CD4-positive, alpha-beta T cell treated with Interleukin-12 subunit alpha and Interleukin-12 subunit beta, for 1 hour (primary cell): ENCODE results near the gene PRXL2B.
"Not testable (repeated sequence)": the region's sequence is repeated elsewhere in the genome, so short reads cannot be mapped to it uniquely, and the experiment has no call there.

Experiments
- DNase-seq: peaks from one replicate; pipeline ENCODE4 v3.0.0-alpha.2; 2020

The PRXL2B gene

DNA sequence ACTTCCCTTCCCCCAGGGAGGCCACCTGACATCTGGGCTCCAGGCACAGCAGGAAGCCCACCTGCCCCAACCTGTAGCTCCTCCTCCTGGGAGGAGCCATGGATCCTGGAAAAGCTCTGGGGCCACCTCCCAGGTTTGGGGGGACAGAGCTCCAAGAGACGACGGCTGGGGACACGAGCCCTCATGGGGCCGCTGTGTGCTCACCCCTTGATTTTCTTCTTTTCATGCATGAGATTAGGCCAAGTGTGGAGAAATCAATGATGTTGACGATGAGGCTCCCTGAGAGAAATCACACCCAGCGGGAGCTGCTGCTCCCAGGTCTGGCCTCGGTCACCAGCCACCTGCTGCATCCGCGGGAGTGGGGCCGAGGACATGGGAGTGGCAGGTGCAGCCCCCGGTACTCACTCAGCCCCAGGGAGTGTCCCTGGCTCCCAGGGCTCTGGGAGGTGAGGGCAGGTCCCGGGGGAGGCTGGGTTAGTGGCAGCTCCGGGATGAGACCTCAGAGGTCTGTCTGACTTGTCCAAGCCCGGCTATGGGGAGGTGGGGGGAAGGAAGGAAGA, 21.7 kb upstream of the PRXL2B start:
- no peak for DNase-seq

DNA sequence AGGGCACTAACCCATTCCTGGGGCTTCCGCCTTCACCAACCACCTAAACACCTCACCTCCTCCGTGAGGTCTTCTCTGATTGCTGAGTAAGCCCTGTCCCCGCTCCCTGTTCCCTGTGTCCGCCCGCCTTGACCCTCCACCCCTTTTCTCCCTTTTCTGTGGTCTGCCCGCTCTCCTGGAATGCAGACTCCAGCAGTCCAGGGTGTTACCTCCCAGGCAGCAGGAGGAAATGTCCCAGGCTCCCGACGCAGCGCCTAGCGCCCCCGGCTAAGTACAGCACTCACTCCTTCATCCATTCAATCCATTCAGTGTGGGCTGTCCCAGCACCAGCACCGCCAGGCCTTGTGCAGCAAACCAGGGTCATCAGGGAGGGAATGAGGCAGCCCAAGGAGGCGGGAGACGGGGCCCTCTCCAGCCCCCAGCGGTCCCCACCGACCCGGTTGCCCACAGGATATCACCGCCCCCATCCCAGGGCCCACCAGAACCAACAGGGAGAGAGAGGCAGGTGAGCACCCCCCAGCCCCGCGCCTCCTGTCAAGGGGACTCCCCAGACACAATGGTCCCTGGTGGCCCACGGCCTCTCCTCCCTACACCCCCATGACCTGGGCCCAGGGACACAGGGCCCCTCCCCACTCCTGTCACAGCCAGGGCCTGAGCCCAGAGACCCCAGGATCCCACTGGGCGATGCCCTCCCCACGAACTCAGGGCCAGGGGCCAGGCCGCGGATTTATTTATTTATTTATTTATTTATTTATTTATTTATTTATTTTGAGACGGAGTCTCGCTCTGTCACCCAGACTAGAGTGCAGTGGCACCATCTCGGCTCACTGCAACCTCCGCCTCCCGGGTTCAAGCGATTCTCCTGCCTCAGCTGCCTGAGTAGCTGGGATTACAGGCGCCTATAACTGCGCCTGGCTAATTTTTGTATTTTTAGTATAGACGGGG, 20.2 kb upstream of the PRXL2B start:
- DNase-seq, result no peak

DNA sequence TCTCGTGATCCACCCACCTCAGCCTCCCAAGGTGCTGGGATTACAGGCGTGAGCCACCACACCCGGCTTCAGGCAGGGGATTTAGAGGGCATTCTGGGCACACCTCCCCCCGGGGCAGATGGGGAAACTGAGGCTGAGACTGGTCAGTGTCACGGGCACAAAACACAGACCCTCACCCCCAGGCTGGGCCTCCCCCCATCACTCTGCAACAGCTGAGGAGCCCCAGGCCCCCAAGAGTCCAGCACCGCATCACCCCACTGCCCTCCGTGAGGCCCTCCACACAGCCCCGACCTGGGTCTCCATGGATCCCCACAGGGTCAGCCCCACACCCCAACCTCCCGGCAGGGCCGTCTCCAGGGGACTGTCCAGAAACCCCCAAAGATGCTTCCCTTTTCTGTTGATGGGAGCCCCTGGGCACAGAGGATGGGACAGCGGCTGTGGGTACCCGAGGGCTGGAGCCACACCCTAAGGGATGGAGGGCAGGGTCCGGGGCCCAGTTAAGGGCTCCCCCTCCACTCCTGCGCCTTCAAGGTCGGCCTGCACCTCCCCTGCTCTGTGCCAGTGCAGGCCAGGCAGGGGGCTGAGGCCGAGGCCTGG, 19.4 kb upstream of the PRXL2B start:
- no peak for DNase-seq

DNA sequence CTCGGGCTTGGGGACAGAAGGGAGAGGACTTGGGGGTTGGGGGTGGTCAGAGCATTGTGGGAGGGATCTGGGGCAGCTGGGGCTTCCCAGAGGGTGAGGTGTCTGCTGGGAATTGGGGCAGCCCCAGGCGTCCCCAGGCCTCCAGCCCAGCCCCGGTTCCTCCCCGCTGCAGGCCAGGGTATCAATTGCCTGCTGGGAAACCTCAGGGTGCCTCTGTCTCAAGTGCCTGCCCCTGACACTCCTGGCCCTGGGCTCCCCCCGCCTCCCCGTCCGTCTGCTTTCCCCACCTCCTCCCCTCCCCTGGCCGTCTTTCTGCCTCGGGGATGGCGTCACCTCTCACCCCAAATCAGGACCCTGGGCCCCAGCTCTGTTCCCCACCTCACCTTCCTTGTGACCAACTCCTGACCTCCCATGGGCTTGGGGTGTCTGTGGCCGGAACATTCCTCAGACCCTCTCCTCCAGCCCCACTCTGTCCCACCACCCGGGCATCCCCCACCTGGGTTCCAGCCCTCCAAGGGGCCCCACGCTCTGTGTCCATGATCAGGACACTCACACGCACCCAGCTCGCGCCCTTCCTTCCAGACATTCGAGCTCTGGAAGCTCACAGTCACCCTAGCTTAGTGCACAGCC, 18.3 kb upstream of the PRXL2B start:
- DNase-seq, result not testable (repeated sequence)

DNA sequence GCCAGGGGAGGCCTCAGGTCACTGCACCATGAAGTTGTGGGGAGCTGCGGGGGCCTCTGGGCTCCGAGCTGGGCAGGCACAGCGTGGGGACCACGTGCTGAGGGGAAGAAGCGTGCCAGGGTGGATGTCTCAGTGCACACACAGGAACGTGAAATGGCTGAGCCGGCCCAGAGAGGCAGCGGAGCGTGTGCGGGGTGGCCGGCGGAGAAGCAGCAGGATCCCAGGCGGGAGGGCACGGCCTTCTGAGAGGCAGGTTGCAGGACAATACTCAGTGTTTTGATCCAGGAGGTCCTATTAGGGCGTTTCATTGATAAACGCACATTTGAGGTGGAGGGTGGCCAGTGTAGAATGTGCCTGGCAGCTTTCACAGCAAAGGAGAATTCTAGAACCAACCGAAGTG, 17.5 kb upstream of the PRXL2B start:
- DNase-seq, result no peak

DNA sequence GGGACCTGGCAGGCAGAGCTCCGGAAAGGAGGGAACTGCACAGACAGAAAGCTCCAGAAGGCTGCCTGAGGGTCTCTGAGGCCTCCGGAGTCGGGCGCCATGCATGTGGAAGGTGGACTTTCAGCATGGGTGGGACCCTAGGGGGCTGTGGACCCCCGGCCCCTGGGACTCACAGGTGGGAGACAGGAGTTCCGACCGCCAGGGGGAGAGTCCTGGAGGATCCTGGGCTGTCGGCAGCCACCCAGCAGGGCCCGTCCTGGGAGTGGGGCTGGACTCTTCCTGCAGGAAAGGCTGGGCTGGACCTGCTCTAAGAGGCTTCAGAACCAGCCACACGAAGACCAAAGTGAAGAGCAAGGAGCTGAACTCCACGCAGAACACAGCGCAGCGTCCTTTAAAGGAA, 16.9 kb upstream of the PRXL2B start:
- not testable (repeated sequence) for DNase-seq

DNA sequence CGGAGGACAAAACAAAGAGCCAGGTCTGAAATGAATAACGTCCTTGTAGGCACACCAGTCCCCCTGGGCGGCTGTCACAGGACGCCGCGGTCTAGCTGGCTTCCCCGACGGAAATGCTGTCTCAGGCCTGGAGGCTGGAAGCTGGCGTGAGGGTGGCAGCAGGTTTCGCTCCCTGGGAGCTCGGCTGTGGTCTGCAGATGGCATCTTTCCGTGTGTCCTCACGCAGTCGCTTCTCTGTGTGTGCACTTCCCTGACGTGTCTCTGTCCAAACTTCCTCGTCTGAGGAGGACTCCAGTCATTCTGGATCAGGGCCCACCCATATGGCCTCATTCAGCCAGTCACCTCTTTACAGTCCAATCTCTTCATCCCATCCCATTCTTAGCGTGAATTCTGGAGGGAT, 16.2 kb upstream of the PRXL2B start:
- no peak for DNase-seq

DNA sequence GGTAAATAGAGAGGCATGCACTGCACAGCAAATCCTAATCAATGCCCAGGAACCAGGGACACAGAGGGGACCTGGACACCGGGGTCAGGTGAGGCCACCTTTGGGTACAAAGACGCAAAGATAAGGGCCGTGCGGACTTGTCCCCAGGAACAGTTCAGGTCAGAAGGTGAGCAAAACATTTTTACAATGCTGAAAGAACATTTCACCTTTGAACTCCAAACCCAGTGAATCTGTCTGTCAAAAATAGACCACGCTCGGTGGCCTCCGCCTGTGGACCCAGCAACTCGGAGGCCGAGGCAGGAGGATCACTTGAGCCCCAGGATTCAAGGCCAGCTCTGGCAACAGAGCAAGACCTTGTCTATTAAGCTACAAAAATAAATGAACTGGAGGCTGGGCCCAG, 15.2 kb upstream of the PRXL2B start:
- DNase-seq, result no peak

DNA sequence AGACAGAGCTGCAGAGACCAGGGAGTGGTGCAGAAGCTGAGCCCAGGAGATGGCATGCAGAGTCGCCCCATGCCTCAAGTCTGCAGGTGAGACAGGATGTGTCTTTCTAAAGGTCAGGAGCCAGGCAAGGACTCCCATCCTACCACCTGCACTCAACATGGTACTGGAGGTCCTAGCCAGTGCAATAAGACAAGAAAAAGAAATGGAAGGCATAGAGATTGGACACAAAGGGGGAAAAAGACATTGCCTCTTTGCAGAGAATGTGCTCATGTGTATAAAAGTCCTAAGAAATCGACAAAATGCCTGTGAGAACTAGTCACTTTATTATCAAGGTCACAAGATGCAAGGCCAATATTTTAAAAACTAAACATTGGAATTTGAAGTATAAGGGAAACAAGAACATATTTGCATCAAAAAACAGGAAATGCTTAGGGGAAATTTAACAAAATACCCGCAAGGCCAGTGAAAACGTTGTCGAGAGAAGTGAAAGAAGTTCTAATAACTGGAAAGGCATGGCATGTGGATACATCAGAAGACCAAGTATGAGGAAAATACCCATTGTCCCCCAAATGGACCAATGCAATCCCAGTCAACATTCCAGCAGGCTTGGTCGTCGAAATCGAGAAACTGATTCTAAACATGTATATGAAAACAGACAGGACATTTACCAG, 13.2 kb upstream of the PRXL2B start:
- no peak for DNase-seq

DNA sequence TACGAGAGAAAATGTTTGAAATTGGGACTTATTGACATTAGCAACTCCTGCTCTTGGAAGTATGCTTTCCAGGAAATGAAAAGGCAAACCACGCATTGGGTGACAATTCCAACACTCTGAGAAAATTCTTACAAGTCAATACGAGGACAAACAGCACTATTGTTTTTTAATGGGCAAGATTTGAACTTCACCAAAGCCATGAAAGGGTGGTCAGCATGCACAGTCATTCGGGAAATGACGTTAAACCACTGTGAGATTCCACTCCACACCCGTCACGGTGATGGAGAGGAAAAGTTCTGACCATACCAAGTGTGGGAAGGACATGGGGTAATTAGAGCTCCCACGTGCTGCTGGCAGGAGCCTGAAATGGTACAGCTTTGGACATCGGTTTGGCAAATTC, 12.2 kb upstream of the PRXL2B start:
- DNase-seq, result no peak

DNA sequence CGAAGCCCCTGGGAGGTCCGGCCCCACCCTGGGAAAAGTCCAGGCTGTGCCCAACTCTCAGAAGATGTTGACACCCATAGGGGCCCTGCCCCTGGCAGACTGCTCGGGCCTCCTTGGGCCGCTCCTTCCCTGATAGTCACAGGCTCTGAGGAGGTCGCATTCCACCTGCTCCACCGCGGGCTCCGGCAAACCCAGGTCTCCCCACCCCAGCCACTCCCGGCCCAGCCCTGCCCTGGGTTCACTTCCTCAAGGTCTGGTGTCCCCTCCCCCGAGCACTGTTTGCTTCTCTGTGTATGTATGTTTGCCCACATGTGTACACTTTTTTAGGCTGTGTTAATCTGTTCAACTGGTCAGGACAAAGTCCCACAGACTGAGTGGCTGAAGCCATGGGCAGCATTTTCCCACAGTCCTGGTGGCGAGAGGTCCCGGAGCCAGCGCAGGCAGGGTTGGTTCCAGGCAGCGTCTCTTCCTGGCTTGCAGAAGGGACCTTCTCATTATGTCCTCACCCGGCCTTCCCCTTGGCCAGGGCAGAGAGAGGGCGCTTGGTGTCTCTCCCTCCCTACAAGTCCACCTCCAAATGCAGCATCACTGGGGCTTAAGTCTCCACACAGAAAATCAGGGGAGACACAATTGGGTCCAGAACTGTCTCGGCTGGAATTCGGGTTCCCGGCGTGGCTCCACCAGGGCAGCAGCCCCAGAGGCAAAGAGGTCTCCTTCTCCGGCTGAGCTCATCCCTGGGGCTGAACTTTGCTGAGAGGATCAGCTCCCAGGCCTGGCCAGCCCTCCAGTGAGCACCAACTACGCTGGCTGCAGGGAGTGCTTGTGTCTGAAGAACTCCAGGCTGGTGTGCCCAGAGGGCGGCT, 10.5 kb upstream of the PRXL2B start:
- no peak for DNase-seq

DNA sequence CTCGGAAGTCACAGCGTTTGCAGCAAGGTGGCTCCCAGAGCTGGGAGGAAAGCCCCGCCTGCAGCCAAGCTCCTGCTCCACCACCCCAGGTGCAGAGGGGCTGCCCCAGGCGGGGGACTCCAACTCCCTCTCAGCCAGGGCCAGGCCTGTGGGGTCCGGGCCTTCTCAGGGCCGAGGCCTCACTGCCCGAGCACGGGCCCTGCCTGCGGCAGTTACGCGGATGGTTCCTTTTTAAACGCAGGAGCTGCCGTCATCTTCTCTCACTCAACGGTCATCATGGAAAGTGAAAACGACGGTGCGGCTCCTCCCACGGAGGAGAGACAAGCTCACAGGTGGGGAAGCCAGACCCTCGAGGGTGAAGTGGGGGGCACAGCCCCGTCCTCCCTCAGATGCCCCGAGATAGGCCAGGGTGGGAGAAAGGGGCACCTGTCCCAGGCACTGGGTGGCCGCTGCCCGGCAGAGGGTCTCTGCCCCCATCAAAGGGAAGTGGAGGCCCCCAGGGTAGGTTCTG, 9.0 kb upstream of the PRXL2B start:
- peak; percentile 69 for DNase-seq

DNA sequence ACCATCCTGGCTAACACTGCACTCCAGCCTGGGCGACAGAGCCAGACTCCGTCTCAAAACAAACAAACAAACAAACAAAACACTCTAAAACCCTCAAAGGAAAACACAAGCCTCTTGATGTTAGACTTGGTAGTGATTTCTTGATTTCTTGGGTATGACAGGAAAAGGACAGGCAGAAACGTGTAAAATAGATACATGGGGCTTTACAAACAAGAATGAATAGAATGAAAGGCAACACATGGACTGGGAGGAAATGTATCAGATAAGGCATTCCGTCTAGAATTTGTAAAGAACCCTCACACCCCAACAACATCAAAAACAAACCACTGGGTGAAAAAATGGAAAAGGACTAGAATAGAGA, 7.8 kb upstream of the PRXL2B start:
- peak; percentile 24 for DNase-seq

DNA sequence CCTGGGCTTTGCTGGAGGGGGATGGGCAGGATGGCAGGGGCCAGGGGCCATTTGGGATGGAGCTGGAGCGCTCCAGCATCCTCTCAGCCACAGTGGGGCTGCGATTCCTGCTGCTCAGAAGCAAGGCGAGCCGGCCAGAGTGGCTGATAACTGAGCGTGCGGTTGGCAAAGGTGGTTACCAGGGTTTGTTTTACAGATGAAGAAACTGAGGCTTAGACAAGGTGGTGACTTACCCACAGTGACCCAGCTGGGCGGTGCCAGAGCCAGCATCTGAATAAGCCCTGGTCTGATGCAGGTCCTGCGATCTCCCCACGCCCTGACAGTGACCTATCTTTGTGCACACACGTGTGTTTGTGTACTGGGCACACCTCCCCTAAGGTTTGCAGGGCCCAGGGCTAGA, 5.9 kb upstream of the PRXL2B start:
- DNase-seq, result no peak

DNA sequence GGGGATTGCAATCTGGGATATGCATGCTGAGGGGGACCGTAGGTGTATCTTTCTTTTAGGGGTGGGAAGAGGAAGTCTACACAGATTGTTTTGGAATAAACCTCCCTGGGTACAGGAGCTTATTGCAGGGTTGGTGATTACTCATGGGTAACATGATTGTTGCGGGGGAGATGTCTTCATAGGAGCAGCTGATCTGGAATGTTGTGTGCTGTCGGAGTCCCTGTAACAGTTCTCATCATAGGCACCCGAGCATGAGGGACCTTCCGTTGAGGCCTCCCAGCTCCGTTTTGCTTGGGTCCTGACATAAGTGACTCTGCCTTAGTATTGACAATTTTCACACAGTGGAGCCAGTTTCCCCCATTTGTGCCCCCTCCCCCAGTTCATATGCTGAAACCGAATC, 4.2 kb upstream of the PRXL2B start:
- DNase-seq, result no peak

DNA sequence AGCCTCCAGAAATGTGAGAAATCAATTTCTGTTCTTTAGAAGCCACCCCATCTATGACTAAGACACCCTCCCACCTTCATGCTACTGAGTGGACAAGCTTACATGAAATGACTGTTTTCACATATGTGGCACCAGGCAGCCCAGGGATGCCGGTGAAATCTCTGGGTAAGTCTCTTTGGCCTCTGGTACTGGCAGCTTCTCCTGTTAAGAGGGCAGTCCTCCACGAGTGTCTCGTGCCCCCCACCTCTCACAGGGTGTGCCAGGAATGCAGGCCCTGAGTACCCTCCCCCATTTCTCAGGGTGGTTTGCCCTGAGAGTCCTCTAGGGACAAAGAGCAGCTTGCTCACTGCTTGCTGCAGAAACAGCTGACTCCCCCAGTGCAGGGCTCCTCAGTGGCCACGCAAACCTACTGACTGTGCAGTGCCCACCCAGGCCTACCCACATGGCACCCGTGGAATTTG, 3.2 kb upstream of the PRXL2B start:
- no peak for DNase-seq

DNA sequence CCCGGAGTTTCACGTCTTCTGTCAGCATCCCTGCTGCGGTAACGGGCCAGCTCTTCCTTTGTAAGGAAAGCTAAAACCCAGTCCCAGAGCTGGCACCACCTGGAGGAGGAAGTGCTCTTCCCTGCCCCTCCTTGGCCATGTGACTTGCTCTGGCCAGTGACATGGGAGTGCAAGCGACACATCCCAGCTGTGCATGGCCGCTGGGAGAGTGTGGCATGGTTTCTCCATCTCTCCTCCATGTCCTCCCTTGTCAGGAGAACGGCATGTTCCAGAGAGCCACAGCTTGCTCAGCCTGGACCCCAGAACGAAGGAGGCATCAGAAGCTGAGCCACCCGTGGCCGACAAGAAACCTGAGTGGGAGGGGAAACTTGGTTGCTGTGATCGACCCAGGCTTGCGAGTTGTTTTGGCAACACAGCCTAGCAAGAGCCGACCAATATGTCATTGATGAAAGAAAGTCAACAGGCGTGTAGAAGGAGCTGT, 2.7 kb upstream of the PRXL2B start:
- peak; percentile 73 for DNase-seq

DNA sequence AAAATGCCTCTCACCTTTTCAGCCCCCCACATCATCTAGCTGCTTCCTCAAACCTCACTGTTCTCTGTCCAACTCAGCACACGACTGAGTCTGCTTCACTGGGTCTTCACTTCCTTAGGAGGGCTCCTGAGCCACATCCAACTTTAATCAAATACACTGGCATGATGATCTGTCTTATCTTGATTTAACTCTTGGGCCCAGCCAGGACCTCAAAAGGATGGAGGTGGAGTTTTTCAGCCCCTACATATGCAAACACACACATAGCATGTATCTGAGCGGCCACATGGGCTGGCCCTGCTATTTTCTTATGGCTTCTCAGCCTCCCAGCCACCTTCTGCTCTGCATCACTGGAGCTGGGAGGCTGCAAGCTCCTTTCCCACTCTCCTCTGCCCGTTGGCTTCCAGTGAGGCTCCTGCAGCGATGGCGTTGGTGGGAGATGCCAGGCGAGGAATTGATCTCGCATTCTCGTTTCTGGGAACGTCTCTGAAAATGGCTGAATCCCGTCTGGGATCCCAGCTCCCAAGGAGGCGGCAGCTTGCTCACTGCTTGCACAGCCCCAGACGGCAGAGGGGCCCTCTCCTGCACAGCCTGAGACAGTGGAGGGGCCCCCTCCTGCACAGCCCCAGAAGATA, 1.8 kb upstream of the PRXL2B start:
- no peak for DNase-seq

DNA sequence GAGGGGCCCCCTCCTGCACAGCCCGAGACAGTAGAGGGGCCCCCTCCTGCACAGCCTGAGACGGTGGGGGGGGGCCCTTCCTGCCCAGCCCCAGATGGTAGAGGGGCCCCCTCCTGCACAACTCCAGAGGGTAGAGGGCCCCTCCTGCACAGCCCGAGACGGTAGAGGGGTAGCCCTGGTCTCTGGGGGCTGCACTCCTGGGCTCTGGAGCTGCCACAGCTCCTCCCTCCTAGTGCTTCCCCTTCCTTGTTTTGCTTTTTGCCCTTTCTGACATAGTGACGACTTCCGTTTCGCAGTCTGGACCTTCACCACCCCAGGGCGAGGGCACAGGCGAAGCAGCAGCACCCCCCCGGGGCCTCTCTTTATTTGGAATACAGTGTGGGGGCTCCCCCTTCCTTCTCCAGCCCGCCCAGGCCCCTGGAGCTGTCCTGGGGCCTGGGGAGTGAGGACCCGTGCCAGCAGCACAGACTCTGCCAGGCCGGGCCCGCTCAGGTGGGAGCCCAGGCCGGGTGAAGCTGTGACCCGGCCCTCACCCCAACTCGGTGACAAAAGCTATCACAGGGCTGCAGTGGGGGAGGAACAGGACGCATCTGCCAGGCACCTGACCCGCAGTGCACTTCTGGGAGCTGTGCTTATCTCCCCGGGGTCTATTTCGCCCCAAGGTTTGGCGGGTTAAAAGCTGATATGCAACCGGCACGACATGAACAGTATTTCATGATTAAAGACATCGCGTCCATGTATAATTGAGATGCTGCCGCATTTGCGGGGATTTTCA, 1.1 kb upstream of the PRXL2B start:
- peak; percentile 85 for DNase-seq
